Esophagus muscularis mucosa (tissue), 3 donors: ENCODE data around the gene TBC1D9B.

Experiments
- EP300 ChIP-seq: sonication (generic); formaldehyde crosslinking; IDR thresholded peaks from one replicate; pipeline ENCODE4 v1.6.1; 2017; ENCODE audit warnings: antibody characterized with exemption
- POLR2AphosphoS5 ChIP-seq, 2 donors: sonication (generic); formaldehyde crosslinking; IDR thresholded peaks; one replicate each; pipeline ENCODE4 v1.6.1; 2017; ENCODE audit warnings: antibody characterized with exemption in 2 of 2

GRCh38 chr5:179839328-179840256 is 68.1 kb downstream of the TBC1D9B start:
- TF ChIP-seq POLR2AphosphoS5 (IDR thresholded peaks at IDR 0.05): peak in 1 of 2 donors; percentile 52
- no peak for TF ChIP-seq EP300
